Nephron (organoid): ENCODE results near the gene CABLES1.
"Not testable (repeated sequence)": the region's sequence is repeated elsewhere in the genome, so short reads cannot be mapped to it uniquely, and the experiment has no call there.

Source experiments
- H3K27ac Mint-ChIP-seq, 3 experiments: 2 replicates each; pipeline ENCODE4 v1.8.0; 2020; ENCODE audit warnings: mixed read lengths in 3 of 3, mild to moderate bottlenecking in 2 of 3, moderate library complexity in 1 of 3
- H3K27me3 Mint-ChIP-seq: 2 replicates; pipeline ENCODE4 v1.8.0; 2021; ENCODE audit warnings: low read depth, mild to moderate bottlenecking, moderate library complexity, mixed read lengths
- H3K36me3 Mint-ChIP-seq: 2 replicates; pipeline ENCODE4 v1.8.0; 2020; ENCODE audit warnings: low read depth, mixed read lengths
- H3K4me1 Mint-ChIP-seq: 2 replicates; pipeline ENCODE4 v1.8.0; 2020; ENCODE audit warnings: mixed read lengths
- H3K4me3 Mint-ChIP-seq, 3 experiments: 2 replicates each; pipeline ENCODE4 v1.8.0; 2020; ENCODE audit warnings: mild to moderate bottlenecking in 3 of 3, mixed read lengths in 3 of 3, moderate library complexity in 2 of 3
- H3K9me3 Mint-ChIP-seq: 2 replicates; pipeline ENCODE4 v1.8.0; 2020; ENCODE audit warnings: mixed read lengths
- CTCF ChIP-seq, 3 experiments: fragments of 200-600 bp; sonication (generic); IDR thresholded peaks; one replicate each; pipeline ENCODE4 v1.5.0; 2021; ENCODE audit warnings: antibody characterized with exemption in 3 of 3; ENCODE audit not compliant: unreplicated experiment in 3 of 3

CABLES1 gene

GRCh38 chr18:23266717-23267446 lies 131.6 kb downstream of the CABLES1 start:
- Mint-ChIP-seq H3K4me3 (no peak overlapping the region), H3K27ac (no peak overlapping the region), H3K4me1 (no peaks in the 10 kb centered on the region), H3K9me3 (peaks cover 19% of the 10 kb centered on the region), H3K36me3 (peaks cover 10% of the 10 kb centered on the region), H3K27me3 (peaks cover 5% of the 10 kb centered on the region)
- TF ChIP-seq CTCF (IDR thresholded peaks at IDR 0.05; ENCODE audit: unreplicated experiment in 3 of 3), result no peak

- peaks cover 19% of the 10 kb centered on the region for H3K9me3 Mint-ChIP-seq
- H3K36me3 Mint-ChIP-seq, result peaks cover 10% of the 10 kb centered on the region
- H3K27me3 Mint-ChIP-seq, result peaks cover 5% of the 10 kb centered on the region
- H3K4me1 Mint-ChIP-seq, result no peaks in the 10 kb centered on the region
- H3K4me3 Mint-ChIP-seq, result no peak overlapping the region
- H3K27ac Mint-ChIP-seq, result peak overlapping the region in 1 of 3 experiments; percentile 35
- no peak for TF ChIP-seq CTCF (IDR thresholded peaks at IDR 0.05; ENCODE audit: unreplicated experiment in 3 of 3)
These were observed 132.1 kb downstream of the CABLES1 start for GRCh38 chr18:23267447-23267776.

- H3K27ac Mint-ChIP-seq, result no peak overlapping the region
- H3K9me3 Mint-ChIP-seq, result peaks cover 19% of the 10 kb centered on the region
- peaks cover 10% of the 10 kb centered on the region for H3K36me3 Mint-ChIP-seq
- H3K4me3 Mint-ChIP-seq, result no peak overlapping the region
- H3K4me1 Mint-ChIP-seq, result no peaks in the 10 kb centered on the region
- H3K27me3 Mint-ChIP-seq, result peaks cover 8% of the 10 kb centered on the region
- TF ChIP-seq CTCF (IDR thresholded peaks at IDR 0.05; ENCODE audit: unreplicated experiment in 3 of 3), result no peak
These were observed 133.4 kb downstream of the CABLES1 start for GRCh38 chr18:23268641-23269040.

- not testable (repeated sequence) for H3K4me1 Mint-ChIP-seq, H3K4me3 Mint-ChIP-seq, H3K27ac Mint-ChIP-seq, H3K27me3 Mint-ChIP-seq, H3K36me3 Mint-ChIP-seq
- peaks cover 19% of the 10 kb centered on the region for H3K9me3 Mint-ChIP-seq
These were observed 133.8 kb downstream of the CABLES1 start for GRCh38 chr18:23269068-23269467.

- H3K4me3 Mint-ChIP-seq, result no peak overlapping the region
- H3K9me3 Mint-ChIP-seq, result peaks cover 19% of the 10 kb centered on the region
- peaks cover 5% of the 10 kb centered on the region for H3K4me1 Mint-ChIP-seq
- H3K27me3 Mint-ChIP-seq, result peaks cover 8% of the 10 kb centered on the region
- H3K36me3 Mint-ChIP-seq, result peaks cover 10% of the 10 kb centered on the region
- TF ChIP-seq CTCF (IDR thresholded peaks at IDR 0.05; ENCODE audit: unreplicated experiment in 3 of 3), result no peak
- no peak overlapping the region for H3K27ac Mint-ChIP-seq
These were observed 134.6 kb downstream of the CABLES1 start for GRCh38 chr18:23269928-23270327.

GRCh38 chr18:23270986-23271680 lies 135.8 kb downstream of the CABLES1 start:
- Mint-ChIP-seq H3K4me1 (peaks cover 14% of the 10 kb centered on the region), H3K4me3 (no peak overlapping the region), H3K36me3 (peaks cover 10% of the 10 kb centered on the region), H3K27me3 (peaks cover 8% of the 10 kb centered on the region), H3K9me3 (peaks cover 19% of the 10 kb centered on the region), H3K27ac (no peak overlapping the region)
- no peak for TF ChIP-seq CTCF (IDR thresholded peaks at IDR 0.05; ENCODE audit: unreplicated experiment in 3 of 3)
